Endothelial cell of umbilical vein (primary cell): ENCODE results near the gene RP9. TPM values are rescaled to one million over a fixed set of nuclear protein-coding genes. Genes with fewer than 3 reads are reported as not detected.

Source experiments
- BruUV-seq: library from RNA; stranded (reverse); fragments of 400-500 nt; replicated peaks from 2 replicates; lab custom pipeline; 2021; lab: Mats Ljungman, UMichigan
- CTCF ChIA-PET: fragments of 300-600, 350-600 bp; sonication (Branson Sonifier 250); formaldehyde crosslinking; loops from one replicate; lab custom pipeline; 2021; ENCODE audit warnings: antibody characterized with exemption, inconsistent platforms; lab: Charles Lee
- POLR2A ChIA-PET: fragments of 300-600, 350-600 bp; sonication (Branson Sonifier 250); formaldehyde crosslinking; loops from one replicate; lab custom pipeline; 2021; ENCODE audit warnings: antibody characterized with exemption, inconsistent platforms; lab: Charles Lee
- DNase-seq: peaks from one replicate; pipeline ENCODE4 v3.0.0-alpha.2; 2011; ENCODE audit warnings: low read depth, low spot score
- FAIRE-seq: peaks from 2 replicates; lab custom pipeline; 2011; peaks lifted over from hg19 to GRCh38; lab: Jason Lieb, UNC
- H2AFZ ChIP-seq: 2 replicates; pipeline ENCODE4 v1.6.0; 2012; ENCODE audit warnings: low read depth, low read length, control low read depth, inconsistent platforms
- H3K27ac ChIP-seq: 2 replicates; pipeline ENCODE4 v1.5.1; 2011; ENCODE audit warnings: low read depth, mild to moderate bottlenecking, control low read depth, low read length, moderate library complexity; ENCODE audit not compliant: insufficient read depth
- H3K27me3 ChIP-seq, 2 experiments: 2 replicates each; pipeline versions ENCODE4 v1.6.0 to v1.6.1; 2011; ENCODE audit warnings: low read length in 2 of 2, mixed read lengths in 1 of 2; ENCODE audit not compliant: control insufficient read depth in 2 of 2, insufficient read depth in 2 of 2
- H3K36me3 ChIP-seq, 2 experiments: 2 replicates in 1 of 2; 3 replicates in 1 of 2; pipeline ENCODE4 v1.5.1; 2011; ENCODE audit warnings: low read length in 2 of 2, mild to moderate bottlenecking in 1 of 2, moderate library complexity in 1 of 2; ENCODE audit not compliant: control insufficient read depth in 2 of 2, insufficient read depth in 2 of 2; ENCODE audit errors: extremely low read depth in 1 of 2
- H3K4me1 ChIP-seq: 3 replicates; pipeline ENCODE4 v1.5.1; 2011; ENCODE audit warnings: mild to moderate bottlenecking, low read length; ENCODE audit not compliant: control insufficient read depth, insufficient read depth; ENCODE audit errors: extremely low read depth
- H3K4me2 ChIP-seq: 2 replicates; pipeline ENCODE4 v1.6.1; 2011; ENCODE audit warnings: low read length, control low read depth, mixed read lengths; ENCODE audit not compliant: insufficient read depth
- H3K4me3 ChIP-seq, 3 experiments: fragments of 200-600 bp in 1 of 3; sonication (generic), shearing (Covaris generic) in 1 of 3; replicated peaks in 1 of 3; 2 replicates each; pipeline ENCODE4 v1.5.1; 2011 to 2016; ENCODE audit warnings: control low read depth in 3 of 3, low read length in 3 of 3, mild to moderate bottlenecking in 2 of 3, inconsistent platforms in 1 of 3, low read depth in 1 of 3, moderate library complexity in 1 of 3; ENCODE audit not compliant: insufficient read depth in 1 of 3
- H3K79me2 ChIP-seq: 2 replicates; pipeline ENCODE4 v1.6.0; 2012; ENCODE audit warnings: low read length, inconsistent platforms; ENCODE audit not compliant: control insufficient read depth, insufficient read depth
- H3K9ac ChIP-seq: replicated peaks from 2 replicates; pipeline ENCODE3; 2011; ENCODE audit warnings: low read length, control low read depth; ENCODE audit not compliant: insufficient read depth; ENCODE audit errors: extremely low read depth
- H3K9me1 ChIP-seq: replicated peaks from 3 replicates; pipeline ENCODE4 v1.6.0; 2011; ENCODE audit warnings: mild to moderate bottlenecking, low read length; ENCODE audit not compliant: control insufficient read depth, insufficient read depth; ENCODE audit errors: extremely low read depth
- H3K9me3 ChIP-seq: replicated peaks from 2 replicates; pipeline ENCODE4 v1.5.1; 2012; ENCODE audit warnings: low read length, inconsistent platforms; ENCODE audit not compliant: control insufficient read depth, insufficient read depth
- H4K20me1 ChIP-seq: replicated peaks from 2 replicates; pipeline ENCODE3; 2011; ENCODE audit warnings: mild to moderate bottlenecking, low read length; ENCODE audit not compliant: control insufficient read depth, insufficient read depth; ENCODE audit errors: extremely low read depth
- EZH2 ChIP-seq: IDR thresholded peaks from 2 replicates; pipeline ENCODE4 v1.6.1; 2012; ENCODE audit warnings: borderline replicate concordance, low read depth, mild to moderate bottlenecking, moderate library complexity, low read length, inconsistent platforms; ENCODE audit not compliant: severe bottlenecking
- FOS ChIP-seq: IDR thresholded peaks from 2 replicates; pipeline ENCODE4 v1.6.1; 2011; ENCODE audit warnings: mild to moderate bottlenecking, low read length, moderate library complexity, borderline replicate concordance; ENCODE audit not compliant: insufficient read depth
- GATA2 ChIP-seq: IDR thresholded peaks from 2 replicates; pipeline ENCODE4 v1.7.0; 2011; ENCODE audit warnings: low read depth, mild to moderate bottlenecking, moderate library complexity, mixed read lengths, low read length; ENCODE audit not compliant: insufficient read length, insufficient read depth
- JUN ChIP-seq: IDR thresholded peaks from 2 replicates; pipeline ENCODE4 v1.6.1; 2011; ENCODE audit warnings: borderline replicate concordance, low read depth; ENCODE audit not compliant: insufficient read length, insufficient read depth
- MYC ChIP-seq: IDR thresholded peaks from one replicate; pipeline ENCODE4 v1.6.1; 2011; ENCODE audit warnings: mild to moderate bottlenecking, low read depth, low read length
- POLR2A ChIP-seq: IDR thresholded peaks from 2 replicates; pipeline ENCODE4 v1.6.1; 2012; ENCODE audit warnings: low read depth, mild to moderate bottlenecking, control low read depth, low read length
- POLR2AphosphoS5 ChIP-seq: IDR thresholded peaks from 2 replicates; pipeline ENCODE4 v1.6.1; 2012; ENCODE audit warnings: low read depth, mild to moderate bottlenecking, control low read depth, low read length, moderate library complexity; ENCODE audit not compliant: insufficient read depth
- dilution Hi-C: fragments of 300-500 bp; cut with MboI; formaldehyde crosslinking; loops from one replicate; pipeline ENCODE4 v1.15.0; 2019; ENCODE audit warnings: low sequenced_read_pairs; ENCODE audit not compliant: extremely low pct_ligation_motif_present
- intact Hi-C: fragments of 100-400 bp; cut with micrococcal nuclease; formaldehyde crosslinking; loops from one replicate; pipeline ENCODE4 v1.10.0; 2022
- polyA plus RNA-seq, 4 experiments: library from polyadenylated mRNA; depleted of rRNA in 3 of 4; stranded (reverse) in 3 of 4; unstranded in 1 of 4; fragments of >200 nt; gene quantifications; 2 replicates each; pipeline versions ENCODE4 v1.2.1 to v1.2.3, GENCODE V29; 2011 to 2012; ENCODE audit warnings: missing spikeins in 1 of 4
- total RNA-seq: library from RNA; stranded (reverse); gene quantifications from 2 replicates; pipeline ENCODE4 v1.2.3, GENCODE V29; 2021
- TF ChIP-seq, protein P1 (sequence below): IDR thresholded peaks from 2 replicates; pipeline ENCODE4 v1.6.1; 2011; ENCODE audit not compliant: insufficient read depth, insufficient read length
- TF ChIP-seq, protein P2 (sequence below), 2 donors: IDR thresholded peaks; 1 replicate in 1 of 2; 2 replicates in 1 of 2; pipeline ENCODE4 v1.5.1; 2011; ENCODE audit warnings: low read length in 2 of 2, mild to moderate bottlenecking in 2 of 2, moderate library complexity in 2 of 2, control low read depth in 1 of 2, inconsistent platforms in 1 of 2, low read depth in 1 of 2; ENCODE audit not compliant: insufficient read depth in 1 of 2; ENCODE audit errors: extremely low read depth in 1 of 2

The RP9 gene
- total and polyA plus RNA-seq, 2 donors (not counting 3 experiments of a cell fraction or from before 2014, with no cell fraction given) = 16.0 to 18.5 TPM

DNA sequence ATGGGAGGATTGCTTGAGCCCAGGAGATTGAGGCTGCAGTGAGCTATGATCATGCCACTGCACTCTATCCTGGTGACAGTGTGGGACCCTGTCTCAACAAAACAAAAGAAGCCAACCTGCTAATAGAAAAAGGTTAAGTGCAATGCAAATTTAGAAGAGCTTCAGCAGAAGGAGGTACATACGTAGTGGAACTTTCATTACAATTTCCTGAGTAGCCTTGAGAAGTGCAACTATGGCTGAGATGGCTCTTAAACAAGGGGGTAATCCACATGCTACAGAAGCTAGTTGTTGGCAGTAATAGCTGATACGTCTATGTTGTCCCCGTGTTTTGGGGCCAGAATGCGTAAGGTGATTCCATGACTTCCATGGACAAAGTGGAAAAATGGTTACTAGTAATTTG lies 36.0 kb downstream of the RP9 start:
- H3K4me3 ChIP-seq = no peak overlapping the region
- peaks cover 10% of the 10 kb centered on the region for H3K4me1 ChIP-seq
- H3K9me1 ChIP-seq = no peaks in the 10 kb centered on the region
- dilution Hi-C loops = no loop called here
- CTCF ChIA-PET = interaction anchor here (1.1 to 2.8 kb wide), 4 partner anchors 11 to 228 kb away, joined by 4 to 12 read pairs (median 4); partner anchors contain the start of genes NT5C3A and RP9
- intact Hi-C loops = no loop called here
- no peaks in the 10 kb centered on the region for H4K20me1 ChIP-seq
- POLR2A ChIA-PET = interaction anchor here (1.4 kb wide), 1 partner anchor 11 kb away, joined by 5 read pairs; the partner anchor contains the start of gene NT5C3A
- H3K27ac ChIP-seq = no peak overlapping the region
- H3K27me3 ChIP-seq = peaks cover 10 to 23% of the 10 kb centered on the region in 2 experiments
- no peaks in the 10 kb centered on the region for H3K9me3 ChIP-seq
- H3K9ac ChIP-seq = no peak overlapping the region
- H3K79me2 ChIP-seq = no peaks in the 10 kb centered on the region
- no peak overlapping the region for H3K4me2 ChIP-seq
- H3K36me3 ChIP-seq = no peaks in the 10 kb centered on the region
- no peak for FAIRE-seq
- DNase-seq = no peak
- no TSS peak for BruUV-seq
- TF ChIP-seq, protein P1, sequence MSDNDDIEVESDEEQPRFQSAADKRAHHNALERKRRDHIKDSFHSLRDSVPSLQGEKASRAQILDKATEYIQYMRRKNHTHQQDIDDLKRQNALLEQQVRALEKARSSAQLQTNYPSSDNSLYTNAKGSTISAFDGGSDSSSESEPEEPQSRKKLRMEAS = no peak
- TF ChIP-seq MYC = no peak
- no peak for TF ChIP-seq POLR2AphosphoS5
- TF ChIP-seq JUN = no peak
- no peak for TF ChIP-seq GATA2
- no peak for TF ChIP-seq EZH2
- TF ChIP-seq FOS = no peak
- TF ChIP-seq, protein P2, sequence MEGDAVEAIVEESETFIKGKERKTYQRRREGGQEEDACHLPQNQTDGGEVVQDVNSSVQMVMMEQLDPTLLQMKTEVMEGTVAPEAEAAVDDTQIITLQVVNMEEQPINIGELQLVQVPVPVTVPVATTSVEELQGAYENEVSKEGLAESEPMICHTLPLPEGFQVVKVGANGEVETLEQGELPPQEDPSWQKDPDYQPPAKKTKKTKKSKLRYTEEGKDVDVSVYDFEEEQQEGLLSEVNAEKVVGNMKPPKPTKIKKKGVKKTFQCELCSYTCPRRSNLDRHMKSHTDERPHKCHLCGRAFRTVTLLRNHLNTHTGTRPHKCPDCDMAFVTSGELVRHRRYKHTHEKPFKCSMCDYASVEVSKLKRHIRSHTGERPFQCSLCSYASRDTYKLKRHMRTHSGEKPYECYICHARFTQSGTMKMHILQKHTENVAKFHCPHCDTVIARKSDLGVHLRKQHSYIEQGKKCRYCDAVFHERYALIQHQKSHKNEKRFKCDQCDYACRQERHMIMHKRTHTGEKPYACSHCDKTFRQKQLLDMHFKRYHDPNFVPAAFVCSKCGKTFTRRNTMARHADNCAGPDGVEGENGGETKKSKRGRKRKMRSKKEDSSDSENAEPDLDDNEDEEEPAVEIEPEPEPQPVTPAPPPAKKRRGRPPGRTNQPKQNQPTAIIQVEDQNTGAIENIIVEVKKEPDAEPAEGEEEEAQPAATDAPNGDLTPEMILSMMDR (IDR thresholded peaks at IDR 0.05; ENCODE audit: extremely low read depth in 1 of 2, insufficient read depth in 1 of 2, low read depth in 1 of 2, low read length in 2 of 2) = no peak
- no peak for TF ChIP-seq POLR2A
- H2AFZ ChIP-seq = no peak overlapping the region
